CD4-positive, CD25-positive, alpha-beta regulatory T cell (primary cell): ENCODE measurements around the gene COMMD1. TPM values are rescaled to one million over a fixed set of nuclear protein-coding genes. Genes with fewer than 3 reads are reported as not detected.
"Not testable (repeated sequence)": the region's sequence is repeated elsewhere in the genome, so short reads cannot be mapped to it uniquely, and the experiment has no call there.

Experiments used
- ATAC-seq, 2 donors: fragments of 150-1000 bp; cut with Tn5 transposase; one replicate each; pipeline ENCODE4 v1.10.0; 2021; ENCODE audit warnings: low read depth in 2 of 2, moderate number of reproducible peaks in 2 of 2, moderate library complexity in 1 of 2
- DNase-seq, 3 donors: peaks; one replicate each; pipeline versions ENCODE4 v3.0.0 to v3.0.0-alpha.2; 2012 to 2022; ENCODE audit warnings: mixed read lengths in 1 of 3
- H3K27ac ChIP-seq: one replicate; pipeline ENCODE4 v1.7.0; 2013; ENCODE audit warnings: mild to moderate bottlenecking, low read length; ENCODE audit not compliant: insufficient read depth, poor library complexity, severe bottlenecking
- H3K27me3 ChIP-seq: one replicate; pipeline ENCODE4 v1.7.0; 2013; ENCODE audit warnings: low read length; ENCODE audit not compliant: control insufficient read depth, insufficient read depth
- H3K36me3 ChIP-seq: one replicate; pipeline ENCODE4 v1.7.0; 2013; ENCODE audit warnings: mild to moderate bottlenecking, low read length, moderate library complexity; ENCODE audit not compliant: control insufficient read depth, insufficient read depth
- H3K4me1 ChIP-seq: 2 replicates; pipeline ENCODE4 v1.7.0; 2013; ENCODE audit warnings: mild to moderate bottlenecking, low read length; ENCODE audit not compliant: insufficient read depth, control insufficient read depth, poor library complexity, severe bottlenecking
- H3K4me3 ChIP-seq: one replicate; pipeline ENCODE4 v1.7.0; 2013; ENCODE audit warnings: low read depth, mild to moderate bottlenecking, low read length, moderate library complexity
- H3K9me3 ChIP-seq, 2 experiments: 1 replicate in 1 of 2; 2 replicates in 1 of 2; pipeline ENCODE4 v1.7.0; 2013; ENCODE audit warnings: low read length in 2 of 2, mild to moderate bottlenecking in 1 of 2, moderate library complexity in 1 of 2; ENCODE audit not compliant: control insufficient read depth in 2 of 2
- H3K27ac Mint-ChIP-seq, 3 donors: one replicate each; pipeline ENCODE4 v1.8.0; 2020 to 2022; ENCODE audit warnings: mild to moderate bottlenecking in 3 of 3, mixed read lengths in 3 of 3, moderate library complexity in 2 of 3
- H3K27me3 Mint-ChIP-seq: one replicate; pipeline ENCODE4 v1.8.0; 2022; ENCODE audit warnings: mild to moderate bottlenecking, mixed read lengths
- H3K36me3 Mint-ChIP-seq: one replicate; pipeline ENCODE4 v1.8.0; 2020; ENCODE audit warnings: mixed read lengths
- H3K4me1 Mint-ChIP-seq, 4 donors: one replicate each; pipeline ENCODE4 v1.8.0; 2020 to 2022; ENCODE audit warnings: mixed read lengths in 4 of 4, mild to moderate bottlenecking in 1 of 4
- H3K4me3 Mint-ChIP-seq, 4 donors: one replicate each; pipeline ENCODE4 v1.8.0; 2020 to 2022; ENCODE audit warnings: mild to moderate bottlenecking in 4 of 4, mixed read lengths in 4 of 4, moderate library complexity in 3 of 4
- H3K9me3 Mint-ChIP-seq, 7 donors: one replicate each; pipeline ENCODE4 v1.8.0; 2020 to 2022; ENCODE audit warnings: mixed read lengths in 7 of 7, mild to moderate bottlenecking in 3 of 7, moderate library complexity in 2 of 7
- polyA plus RNA-seq, 4 donors: library from polyadenylated mRNA; unstranded; fragments of 300-500 nt; fragmentation: Illumina TruSeq; gene quantifications; one replicate each; pipeline ENCODE4 v1.2.3, GENCODE V29; 2021
- total RNA-seq: library from RNA; stranded (reverse); gene quantifications from one replicate; pipeline ENCODE4 v1.2.3, GENCODE V29; 2022

The COMMD1 gene
- total and polyA plus RNA-seq, 5 donors from 2014 or later: 21.4 to 79.2 (median 55.0) TPM

GRCh38 chr2:62036761-62037250 is 131.3 kb downstream of the COMMD1 start:
- Histone ChIP-seq H3K4me1 (peaks cover 10% of the 10 kb centered on the region), H3K27ac (no peak overlapping the region), H3K4me3 (no peak overlapping the region), H3K36me3 (no peaks in the 10 kb centered on the region), H3K27me3 (no peaks in the 10 kb centered on the region), H3K9me3 (no peaks in the 10 kb centered on the region)
- H3K36me3 Mint-ChIP-seq: peaks cover 13% of the 10 kb centered on the region
- peaks cover 9 to 28% (median 22%) of the 10 kb centered on the region in 4 donors for H3K4me1 Mint-ChIP-seq
- H3K27me3 Mint-ChIP-seq: no peaks in the 10 kb centered on the region
- no peak for DNase-seq
- no peak overlapping the region for H3K4me3 Mint-ChIP-seq
- H3K27ac Mint-ChIP-seq: no peak overlapping the region
- H3K9me3 Mint-ChIP-seq: peaks cover 0 to 1% (median 0%) of the 10 kb centered on the region in 7 donors
- no peak for ATAC-seq

GRCh38 chr2:62038975-62039771 is 133.7 kb downstream of the COMMD1 start:
- ATAC-seq: peak; percentile 64 to 66
- Histone ChIP-seq H3K4me1 (peaks cover 10% of the 10 kb centered on the region), H3K27me3 (no peaks in the 10 kb centered on the region), H3K36me3 (no peaks in the 10 kb centered on the region), H3K4me3 (no peak overlapping the region), H3K9me3 (no peaks in the 10 kb centered on the region), H3K27ac (no peak overlapping the region)
- Mint-ChIP-seq H3K4me3 (peak overlapping the region in 1 of 4 donors; percentile 7), H3K36me3 (peaks cover 9% of the 10 kb centered on the region), H3K9me3 (peaks cover 0 to 5% (median 0%) of the 10 kb centered on the region in 7 donors), H3K27ac (peak overlapping the region; percentile 29 to 79 (median 30)), H3K4me1 (peaks cover 9 to 22% (median 19%) of the 10 kb centered on the region in 4 donors), H3K27me3 (no peaks in the 10 kb centered on the region)
- peak in 1 of 3 donors; percentile 70 for DNase-seq

GRCh38 chr2:62040926-62041325 is 135.5 kb downstream of the COMMD1 start:
- no peak overlapping the region for H3K27ac ChIP-seq
- Mint-ChIP-seq H3K9me3 (peaks cover 0 to 13% (median 3%) of the 10 kb centered on the region in 7 donors), H3K4me3 (no peak overlapping the region), H3K27ac (peak overlapping the region in 1 of 3 donors; percentile 16), H3K4me1 (peaks cover 9 to 21% (median 18%) of the 10 kb centered on the region in 4 donors), H3K36me3 (peaks cover 14% of the 10 kb centered on the region), H3K27me3 (no peaks in the 10 kb centered on the region)
- H3K4me3 ChIP-seq: no peak overlapping the region
- DNase-seq: no peak
- no peaks in the 10 kb centered on the region for H3K36me3 ChIP-seq
- H3K27me3 ChIP-seq: no peaks in the 10 kb centered on the region
- H3K4me1 ChIP-seq: peaks cover 10% of the 10 kb centered on the region
- no peak for ATAC-seq
- peaks cover 0 to 5% of the 10 kb centered on the region in 2 experiments for H3K9me3 ChIP-seq

GRCh38 chr2:62041701-62042385 is 136.4 kb downstream of the COMMD1 start:
- Mint-ChIP-seq H3K4me1 (peaks cover 9 to 21% (median 16%) of the 10 kb centered on the region in 4 donors), H3K9me3 (peaks cover 0 to 13% (median 3%) of the 10 kb centered on the region in 7 donors), H3K4me3 (peak overlapping the region in 1 of 4 donors; percentile 28), H3K36me3 (peaks cover 14% of the 10 kb centered on the region), H3K27ac (peak overlapping the region in 1 of 3 donors; percentile 16)
- not testable (repeated sequence) for H3K36me3 ChIP-seq, H3K4me1 ChIP-seq, H3K27me3 Mint-ChIP-seq, H3K9me3 ChIP-seq, H3K27ac ChIP-seq, DNase-seq, H3K4me3 ChIP-seq, ATAC-seq, H3K27me3 ChIP-seq

- H3K27ac Mint-ChIP-seq: no peak overlapping the region
- no peaks in the 10 kb centered on the region for H3K27me3 Mint-ChIP-seq
- H3K27me3 ChIP-seq: no peaks in the 10 kb centered on the region
- peaks cover 0 to 5% of the 10 kb centered on the region in 2 experiments for H3K9me3 ChIP-seq
- no peaks in the 10 kb centered on the region for H3K36me3 ChIP-seq
- ATAC-seq (no peak), DNase-seq (no peak)
- H3K9me3 Mint-ChIP-seq: peaks cover 0 to 13% (median 3%) of the 10 kb centered on the region in 7 donors
- no peak overlapping the region for H3K27ac ChIP-seq
- no peak overlapping the region for H3K4me3 Mint-ChIP-seq
- peaks cover 9 to 20% (median 16%) of the 10 kb centered on the region in 4 donors for H3K4me1 Mint-ChIP-seq
- peaks cover 10% of the 10 kb centered on the region for H3K4me1 ChIP-seq
- peaks cover 13% of the 10 kb centered on the region for H3K36me3 Mint-ChIP-seq
- no peak overlapping the region for H3K4me3 ChIP-seq
Observed at GRCh38 chr2:62042400-62042799, 136.9 kb downstream of the COMMD1 start.

- Mint-ChIP-seq H3K36me3 (peaks cover 9% of the 10 kb centered on the region), H3K27me3 (no peaks in the 10 kb centered on the region), H3K27ac (no peak overlapping the region), H3K4me3 (no peak overlapping the region), H3K9me3 (peaks cover 0 to 13% (median 3%) of the 10 kb centered on the region in 7 donors), H3K4me1 (peaks cover 9 to 17% (median 15%) of the 10 kb centered on the region in 4 donors)
- no peak for DNase-seq
- peaks cover 10% of the 10 kb centered on the region for H3K4me1 ChIP-seq
- H3K36me3 ChIP-seq: no peaks in the 10 kb centered on the region
- no peaks in the 10 kb centered on the region for H3K27me3 ChIP-seq
- H3K4me3 ChIP-seq: no peak overlapping the region
- no peak overlapping the region for H3K27ac ChIP-seq
- ATAC-seq: no peak
- H3K9me3 ChIP-seq: peaks cover 0 to 5% of the 10 kb centered on the region in 2 experiments
Observed at GRCh38 chr2:62042944-62043343, 137.5 kb downstream of the COMMD1 start.

- Mint-ChIP-seq H3K27me3 (no peaks in the 10 kb centered on the region), H3K36me3 (peaks cover 9% of the 10 kb centered on the region), H3K9me3 (peaks cover 0 to 13% (median 3%) of the 10 kb centered on the region in 7 donors), H3K27ac (no peak overlapping the region), H3K4me3 (no peak overlapping the region), H3K4me1 (peaks cover 0 to 2% (median under 1%) of the 10 kb centered on the region in 4 donors)
- Histone ChIP-seq H3K27me3 (no peaks in the 10 kb centered on the region), H3K36me3 (no peaks in the 10 kb centered on the region), H3K4me3 (no peak overlapping the region), H3K4me1 (no peaks in the 10 kb centered on the region), H3K27ac (no peak overlapping the region), H3K9me3 (peaks cover 0 to 5% of the 10 kb centered on the region in 2 experiments)
- DNase-seq (no peak), ATAC-seq (no peak)
Observed at GRCh38 chr2:62045017-62045543, 139.6 kb downstream of the COMMD1 start.
